Panc1 (cell line): ENCODE measurements around the gene METTL26. TPM values are rescaled to one million over a fixed set of nuclear protein-coding genes. Genes with fewer than 3 reads are reported as not detected.

ENCODE experiments used
- ATAC-seq: fragments of 200-7000 bp; cut with Tn5 transposase; 2 replicates; pipeline ENCODE4 v1.9.1; 2020; ENCODE audit warnings: mild to moderate bottlenecking, moderate library complexity
- BruUV-seq: library from RNA; stranded (reverse); fragments of 400-500 nt; replicated peaks from 2 replicates; lab custom pipeline; 2021; lab: Mats Ljungman, UMichigan
- CTCF ChIA-PET: fragments of 300-600 bp; sonication (Branson Sonifier 250); formaldehyde crosslinking; loops from one replicate; lab custom pipeline; 2022; ENCODE audit warnings: antibody characterized with exemption; lab: Charles Lee
- POLR2A ChIA-PET: fragments of 300-600 bp; sonication (Branson Sonifier 250); formaldehyde crosslinking; loops from one replicate; lab custom pipeline; 2022; ENCODE audit warnings: antibody characterized with exemption; lab: Charles Lee
- DNase-seq: peaks from one replicate; pipeline ENCODE4 v3.0.0-alpha.2; 2010; ENCODE audit warnings: low read depth, low spot score
- H3K27ac ChIP-seq: 2 replicates; pipeline ENCODE4 v1.5.1; 2011; ENCODE audit warnings: mild to moderate bottlenecking, low read length, inconsistent platforms
- H3K27me3 ChIP-seq: fragments of 200-500 bp; sonication (Bioruptor generic); 2 replicates; pipeline ENCODE4 v1.6.0; 2014; ENCODE audit warnings: low read length, inconsistent platforms; ENCODE audit not compliant: control insufficient read depth, insufficient read depth
- H3K36me3 ChIP-seq: fragments of 200-500 bp; sonication (Bioruptor generic); 2 replicates; pipeline ENCODE4 v1.5.1; 2014; ENCODE audit warnings: inconsistent platforms, mild to moderate bottlenecking, low read length, moderate library complexity; ENCODE audit not compliant: control insufficient read depth, insufficient read depth
- H3K4me1 ChIP-seq: 2 replicates; pipeline ENCODE4 v1.5.1; 2011; ENCODE audit warnings: inconsistent platforms, mild to moderate bottlenecking, low read length, moderate library complexity; ENCODE audit not compliant: control insufficient read depth, insufficient read depth
- H3K4me3 ChIP-seq, 2 experiments: 2 replicates each; pipeline ENCODE4 v1.5.1; 2011 to 2012; ENCODE audit warnings: low read depth in 2 of 2, low read length in 2 of 2, mild to moderate bottlenecking in 2 of 2, inconsistent platforms in 1 of 2, moderate library complexity in 1 of 2
- H3K9me3 ChIP-seq: fragments of 200-500 bp; sonication (Bioruptor generic); 2 replicates; pipeline ENCODE4 v1.5.1; 2014; ENCODE audit warnings: low read depth, mild to moderate bottlenecking, inconsistent platforms, low read length, moderate library complexity; ENCODE audit not compliant: control insufficient read depth, insufficient read depth
- CTCF ChIP-seq: fragments of 450-650 bp; IDR thresholded peaks from 2 replicates; pipeline ENCODE4 v1.5.1; 2017; ENCODE audit warnings: mild to moderate bottlenecking
- POLR2AphosphoS5 ChIP-seq: IDR thresholded peaks from 2 replicates; pipeline ENCODE4 v1.6.1; 2012; ENCODE audit warnings: mild to moderate bottlenecking, low read depth, low read length, moderate library complexity
- SIN3A ChIP-seq: IDR thresholded peaks from 2 replicates; pipeline ENCODE4 v1.6.1; 2012; ENCODE audit warnings: low read depth, mild to moderate bottlenecking, low read length, moderate library complexity, borderline replicate concordance; ENCODE audit not compliant: insufficient read depth
- TCF7L2 ChIP-seq: IDR thresholded peaks from 2 replicates; pipeline ENCODE4 v1.6.1; 2011; ENCODE audit warnings: mild to moderate bottlenecking, low read depth, low read length, inconsistent platforms
- in situ Hi-C: cut with HindIII; loops from 2 replicates; pipeline ENCODE4 v1.10.0; 2016; ENCODE audit warnings: low sequenced_read_pairs, low pct_unique_long_range_greater_than_20kb
- intact Hi-C: fragments of 100-400 bp; cut with micrococcal nuclease; formaldehyde crosslinking; loops from one replicate; pipeline ENCODE4 v1.10.0; 2022; ENCODE audit not compliant: unreplicated experiment
- total RNA-seq: library from RNA; stranded (reverse); gene quantifications from one replicate; pipeline ENCODE4 v1.2.1, GENCODE V29; 2021; ENCODE audit not compliant: unreplicated experiment
- TF ChIP-seq, protein P1 (sequence below), 2 experiments: IDR thresholded peaks; 2 replicates each; pipeline ENCODE4 v1.6.1; 2011 to 2012; ENCODE audit warnings: low read depth in 2 of 2, control low read depth in 1 of 2, low read length in 1 of 2, mild to moderate bottlenecking in 1 of 2, moderate library complexity in 1 of 2; ENCODE audit not compliant: insufficient read depth in 1 of 2

Gene METTL26
- total RNA-seq, 1 experiment from 2014 or later, result 91.8 TPM

GRCh38 chr16:630249-630814, 5.8 kb downstream of the METTL26 start:
- intact Hi-C loops (no loop called here), in situ Hi-C loops (no loop called here)
- Histone ChIP-seq H3K4me1 (peaks cover 47% of the 10 kb centered on the region), H3K9me3 (no peaks in the 10 kb centered on the region), H3K4me3 (no peak overlapping the region), H3K27ac (peak overlapping the region; percentile 34; the same call in 1 of the 2 replicates), H3K36me3 (no peaks in the 10 kb centered on the region), H3K27me3 (no peaks in the 10 kb centered on the region)
- ATAC-seq (peak; percentile 2; the same call in 1 of the 2 replicates), DNase-seq (no peak)
- TF ChIP-seq, protein P1, sequence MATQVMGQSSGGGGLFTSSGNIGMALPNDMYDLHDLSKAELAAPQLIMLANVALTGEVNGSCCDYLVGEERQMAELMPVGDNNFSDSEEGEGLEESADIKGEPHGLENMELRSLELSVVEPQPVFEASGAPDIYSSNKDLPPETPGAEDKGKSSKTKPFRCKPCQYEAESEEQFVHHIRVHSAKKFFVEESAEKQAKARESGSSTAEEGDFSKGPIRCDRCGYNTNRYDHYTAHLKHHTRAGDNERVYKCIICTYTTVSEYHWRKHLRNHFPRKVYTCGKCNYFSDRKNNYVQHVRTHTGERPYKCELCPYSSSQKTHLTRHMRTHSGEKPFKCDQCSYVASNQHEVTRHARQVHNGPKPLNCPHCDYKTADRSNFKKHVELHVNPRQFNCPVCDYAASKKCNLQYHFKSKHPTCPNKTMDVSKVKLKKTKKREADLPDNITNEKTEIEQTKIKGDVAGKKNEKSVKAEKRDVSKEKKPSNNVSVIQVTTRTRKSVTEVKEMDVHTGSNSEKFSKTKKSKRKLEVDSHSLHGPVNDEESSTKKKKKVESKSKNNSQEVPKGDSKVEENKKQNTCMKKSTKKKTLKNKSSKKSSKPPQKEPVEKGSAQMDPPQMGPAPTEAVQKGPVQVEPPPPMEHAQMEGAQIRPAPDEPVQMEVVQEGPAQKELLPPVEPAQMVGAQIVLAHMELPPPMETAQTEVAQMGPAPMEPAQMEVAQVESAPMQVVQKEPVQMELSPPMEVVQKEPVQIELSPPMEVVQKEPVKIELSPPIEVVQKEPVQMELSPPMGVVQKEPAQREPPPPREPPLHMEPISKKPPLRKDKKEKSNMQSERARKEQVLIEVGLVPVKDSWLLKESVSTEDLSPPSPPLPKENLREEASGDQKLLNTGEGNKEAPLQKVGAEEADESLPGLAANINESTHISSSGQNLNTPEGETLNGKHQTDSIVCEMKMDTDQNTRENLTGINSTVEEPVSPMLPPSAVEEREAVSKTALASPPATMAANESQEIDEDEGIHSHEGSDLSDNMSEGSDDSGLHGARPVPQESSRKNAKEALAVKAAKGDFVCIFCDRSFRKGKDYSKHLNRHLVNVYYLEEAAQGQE (IDR thresholded peaks at IDR 0.05; ENCODE audit: insufficient read depth in 1 of 2, low read depth in 2 of 2, low read length in 1 of 2), result no peak
- TF ChIP-seq POLR2AphosphoS5, result no peak
- TF ChIP-seq TCF7L2, result no peak
- no peak for TF ChIP-seq SIN3A
- TF ChIP-seq CTCF, result no peak
- ChIA-PET POLR2A (no interaction called here), CTCF (no interaction called here)
- BruUV-seq, result no TSS peak

GRCh38 chr16:629833-630248, 6.3 kb downstream of the METTL26 start:
- no TSS peak for BruUV-seq
- no peaks in the 10 kb centered on the region for H3K9me3 ChIP-seq
- intact Hi-C loops, result no loop called here
- TF ChIP-seq, protein P1 (IDR thresholded peaks at IDR 0.05; ENCODE audit: insufficient read depth in 1 of 2, low read depth in 2 of 2, low read length in 1 of 2), result no peak
- TF ChIP-seq POLR2AphosphoS5, result no peak
- TF ChIP-seq CTCF, result no peak
- no peak for TF ChIP-seq TCF7L2
- TF ChIP-seq SIN3A, result no peak
- peak overlapping the region; percentile 34; the same call in 1 of the 2 replicates for H3K27ac ChIP-seq
- H3K36me3 ChIP-seq, result no peaks in the 10 kb centered on the region
- H3K4me3 ChIP-seq, result no peak overlapping the region
- no peak for DNase-seq
- ChIA-PET POLR2A (no interaction called here), CTCF (no interaction called here)
- H3K27me3 ChIP-seq, result no peaks in the 10 kb centered on the region
- peak; percentile 2; the same call in 1 of the 2 replicates for ATAC-seq
- in situ Hi-C loops, result no loop called here
- peaks cover 50% of the 10 kb centered on the region for H3K4me1 ChIP-seq
